ENCODE results near the gene KIRREL3. TPM values are rescaled to one million over a fixed set of nuclear protein-coding genes. Genes with fewer than 3 reads are reported as not detected.

Gene KIRREL3
- total RNA-seq, 1 donor from 2014 or later = not detected

DNA sequence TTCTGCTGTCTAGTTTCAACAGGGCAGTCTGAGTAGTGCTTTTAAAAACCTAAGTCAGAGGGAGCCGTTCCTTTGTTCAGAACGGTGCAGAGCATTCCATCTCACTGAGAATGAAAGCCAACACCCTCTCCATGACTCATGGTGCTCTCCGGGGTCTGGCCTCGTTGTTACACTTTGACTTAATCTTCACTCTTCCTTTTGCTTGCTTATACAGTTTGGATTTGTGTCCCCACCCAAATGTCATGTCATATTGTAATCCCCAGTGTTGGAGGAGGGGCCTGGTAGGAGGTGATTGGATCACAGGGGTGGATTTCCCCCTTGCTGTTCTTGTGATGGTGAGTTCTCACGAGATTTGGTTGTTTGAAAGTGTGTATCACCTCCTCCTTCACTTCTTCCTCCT lies 352.8 kb downstream of the KIRREL3 start:
- ATAC-seq (no peak), DNase-seq (no peak)
- H3K27ac ChIP-seq = no peak overlapping the region
- intact Hi-C loops (cut with DNase I) = no loop called here
- no peaks in the 10 kb centered on the region for H3K9me3 ChIP-seq
- no peaks in the 10 kb centered on the region for H3K36me3 ChIP-seq
- no peak overlapping the region for H3K4me3 ChIP-seq
- no peaks in the 10 kb centered on the region for H3K27me3 ChIP-seq
- H3K4me1 ChIP-seq = no peaks in the 10 kb centered on the region
- TF ChIP-seq, protein P1, sequence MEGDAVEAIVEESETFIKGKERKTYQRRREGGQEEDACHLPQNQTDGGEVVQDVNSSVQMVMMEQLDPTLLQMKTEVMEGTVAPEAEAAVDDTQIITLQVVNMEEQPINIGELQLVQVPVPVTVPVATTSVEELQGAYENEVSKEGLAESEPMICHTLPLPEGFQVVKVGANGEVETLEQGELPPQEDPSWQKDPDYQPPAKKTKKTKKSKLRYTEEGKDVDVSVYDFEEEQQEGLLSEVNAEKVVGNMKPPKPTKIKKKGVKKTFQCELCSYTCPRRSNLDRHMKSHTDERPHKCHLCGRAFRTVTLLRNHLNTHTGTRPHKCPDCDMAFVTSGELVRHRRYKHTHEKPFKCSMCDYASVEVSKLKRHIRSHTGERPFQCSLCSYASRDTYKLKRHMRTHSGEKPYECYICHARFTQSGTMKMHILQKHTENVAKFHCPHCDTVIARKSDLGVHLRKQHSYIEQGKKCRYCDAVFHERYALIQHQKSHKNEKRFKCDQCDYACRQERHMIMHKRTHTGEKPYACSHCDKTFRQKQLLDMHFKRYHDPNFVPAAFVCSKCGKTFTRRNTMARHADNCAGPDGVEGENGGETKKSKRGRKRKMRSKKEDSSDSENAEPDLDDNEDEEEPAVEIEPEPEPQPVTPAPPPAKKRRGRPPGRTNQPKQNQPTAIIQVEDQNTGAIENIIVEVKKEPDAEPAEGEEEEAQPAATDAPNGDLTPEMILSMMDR (IDR thresholded peaks at IDR 0.05) = no peak

DNA sequence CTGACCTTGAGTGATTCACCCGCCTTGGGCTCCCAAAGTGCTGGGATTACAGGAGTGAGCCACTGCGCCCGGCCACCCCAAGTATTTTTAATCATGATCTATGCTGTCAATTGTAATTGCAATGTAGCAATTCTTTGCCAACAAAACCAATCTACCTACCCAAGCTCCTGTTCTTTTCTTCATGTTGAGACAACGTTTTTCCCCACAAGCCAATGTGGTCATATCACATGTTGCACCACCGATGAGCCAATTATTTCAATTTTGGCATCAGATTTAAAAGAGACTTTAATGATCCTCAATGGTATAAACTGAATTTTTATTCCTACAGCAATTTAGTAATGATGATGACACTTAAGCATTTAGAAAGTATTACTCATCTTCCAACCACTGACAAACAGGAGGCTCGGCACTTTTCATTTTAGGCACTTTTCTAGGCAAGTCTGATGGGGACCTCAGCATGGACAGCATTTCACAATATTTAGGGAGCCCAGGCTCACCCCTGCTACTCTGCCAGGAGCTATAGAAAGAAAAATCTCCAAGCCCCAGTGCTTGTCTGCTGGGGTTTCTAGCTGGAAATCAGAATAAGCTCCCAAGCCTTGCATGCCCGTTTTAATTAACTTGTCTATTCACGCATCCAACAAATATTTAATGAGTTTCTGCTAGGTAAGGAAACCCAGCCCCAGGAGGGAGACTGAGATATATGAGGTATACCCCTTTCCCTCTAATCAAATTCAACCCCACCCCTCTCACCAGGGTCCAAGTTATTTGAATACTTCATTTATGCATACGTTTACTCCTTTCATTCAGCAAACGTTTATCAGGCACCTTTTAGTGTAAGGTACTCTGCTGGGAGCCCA lies 353.6 kb downstream of the KIRREL3 start:
- H3K4me3 ChIP-seq = no peak overlapping the region
- no peaks in the 10 kb centered on the region for H3K27me3 ChIP-seq
- no peaks in the 10 kb centered on the region for H3K36me3 ChIP-seq
- H3K4me1 ChIP-seq = no peaks in the 10 kb centered on the region
- ATAC-seq (no peak), DNase-seq (no peak)
- H3K9me3 ChIP-seq = no peaks in the 10 kb centered on the region
- H3K27ac ChIP-seq = no peak overlapping the region
- intact Hi-C loops (cut with DNase I) = no loop called here
- TF ChIP-seq, protein P1 (IDR thresholded peaks at IDR 0.05) = no peak

DNA sequence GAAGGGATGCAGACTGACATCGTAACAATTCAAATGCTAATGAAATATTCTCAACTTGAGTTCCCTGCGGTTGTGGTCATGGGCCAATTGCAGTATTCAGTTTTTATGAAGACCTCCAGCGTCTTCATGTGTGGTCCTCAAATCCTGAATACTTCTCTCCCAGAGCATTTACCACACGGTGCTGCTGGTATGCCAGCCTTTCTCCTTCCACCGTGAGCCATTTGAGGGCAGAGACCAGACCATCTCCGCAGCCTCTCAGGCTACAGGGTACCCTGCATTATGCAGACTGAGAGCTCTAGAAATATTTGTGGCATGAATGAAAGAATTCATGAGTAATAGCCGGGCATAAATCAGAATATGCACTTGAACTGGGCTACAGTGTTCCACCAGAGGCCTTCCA lies 355.4 kb downstream of the KIRREL3 start:
- TF ChIP-seq, protein P1 (IDR thresholded peaks at IDR 0.05) = no peak
- no peak for DNase-seq
- no peak for ATAC-seq
- H3K27ac ChIP-seq = no peak overlapping the region
- no peak overlapping the region for H3K4me3 ChIP-seq
- no peaks in the 10 kb centered on the region for H3K9me3 ChIP-seq
- H3K4me1 ChIP-seq = no peaks in the 10 kb centered on the region
- no peaks in the 10 kb centered on the region for H3K36me3 ChIP-seq
- intact Hi-C loops (cut with DNase I) = no loop called here
- H3K27me3 ChIP-seq = no peaks in the 10 kb centered on the region

DNA sequence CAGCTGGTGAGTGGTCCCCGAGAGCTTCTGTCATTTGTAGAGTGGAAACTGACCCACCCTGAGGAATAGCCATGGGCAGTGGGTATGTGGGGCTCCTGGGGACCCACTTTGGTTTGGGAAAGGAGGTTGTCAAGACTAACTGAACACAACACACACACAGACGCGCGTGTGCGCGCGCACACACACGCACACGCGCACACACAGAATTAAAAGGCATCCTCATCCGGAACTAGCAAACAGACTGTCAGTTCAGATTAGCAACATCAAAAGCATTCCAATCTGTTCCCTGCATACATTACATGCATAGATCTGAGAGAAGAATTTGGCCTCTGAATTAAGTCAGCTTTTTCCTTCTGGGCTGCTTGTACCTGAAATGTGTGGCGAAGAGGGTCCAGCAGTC lies 360.4 kb downstream of the KIRREL3 start:
- Histone ChIP-seq H3K4me1 (no peaks in the 10 kb centered on the region), H3K36me3 (no peaks in the 10 kb centered on the region), H3K27ac (no peak overlapping the region), H3K4me3 (no peak overlapping the region), H3K9me3 (no peaks in the 10 kb centered on the region), H3K27me3 (no peaks in the 10 kb centered on the region)
- TF ChIP-seq, protein P1 (IDR thresholded peaks at IDR 0.05) = no peak
- DNase-seq (no peak), ATAC-seq (no peak)
- intact Hi-C loops (cut with DNase I) = no loop called here

DNA sequence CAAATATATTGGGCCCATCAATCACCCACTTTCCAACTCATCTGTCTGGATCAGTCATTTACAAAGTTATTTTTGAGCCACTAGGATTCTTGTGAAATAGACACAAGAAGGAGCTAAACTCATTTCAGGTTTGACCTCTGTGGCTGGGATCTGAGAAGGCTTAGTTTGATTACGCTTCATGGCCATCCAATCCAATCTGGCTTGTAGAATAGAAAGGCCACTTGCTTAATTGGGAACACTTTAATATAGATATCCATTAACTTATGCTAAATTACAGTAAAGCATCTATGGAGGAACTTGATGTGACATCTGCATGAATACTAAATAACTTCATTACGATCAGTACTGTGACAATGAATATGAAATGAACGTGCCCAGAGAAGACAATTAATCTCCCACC lies 360.9 kb downstream of the KIRREL3 start:
- ATAC-seq = no peak
- no peak overlapping the region for H3K27ac ChIP-seq
- TF ChIP-seq, protein P1 (IDR thresholded peaks at IDR 0.05) = no peak
- no peaks in the 10 kb centered on the region for H3K4me1 ChIP-seq
- H3K27me3 ChIP-seq = no peaks in the 10 kb centered on the region
- no peak for DNase-seq
- intact Hi-C loops (cut with DNase I) = no loop called here
- H3K36me3 ChIP-seq = no peaks in the 10 kb centered on the region
- H3K9me3 ChIP-seq = no peaks in the 10 kb centered on the region
- no peak overlapping the region for H3K4me3 ChIP-seq
